Stimulated activated CD4-positive, alpha-beta T cell treated with anti-CD3 and anti-CD28 coated beads, Interleukin-2, amount 100 ng/mL, for 4 hours (primary cell): ENCODE data around the gene NEB.

ENCODE experiments used
- DNase-seq: peaks from one replicate; pipeline ENCODE4 v3.0.0-alpha.2; 2020; ENCODE audit warnings: low read depth

The NEB gene

GRCh38 chr2:151695778-151696177, 38.5 kb downstream of the NEB start:
- DNase-seq, result no peak

- no peak for DNase-seq
Measured at GRCh38 chr2:151691631-151692030, 42.6 kb downstream of the NEB start.

- no peak for DNase-seq
Measured at GRCh38 chr2:151688719-151689118, 45.6 kb downstream of the NEB start.

DNA sequence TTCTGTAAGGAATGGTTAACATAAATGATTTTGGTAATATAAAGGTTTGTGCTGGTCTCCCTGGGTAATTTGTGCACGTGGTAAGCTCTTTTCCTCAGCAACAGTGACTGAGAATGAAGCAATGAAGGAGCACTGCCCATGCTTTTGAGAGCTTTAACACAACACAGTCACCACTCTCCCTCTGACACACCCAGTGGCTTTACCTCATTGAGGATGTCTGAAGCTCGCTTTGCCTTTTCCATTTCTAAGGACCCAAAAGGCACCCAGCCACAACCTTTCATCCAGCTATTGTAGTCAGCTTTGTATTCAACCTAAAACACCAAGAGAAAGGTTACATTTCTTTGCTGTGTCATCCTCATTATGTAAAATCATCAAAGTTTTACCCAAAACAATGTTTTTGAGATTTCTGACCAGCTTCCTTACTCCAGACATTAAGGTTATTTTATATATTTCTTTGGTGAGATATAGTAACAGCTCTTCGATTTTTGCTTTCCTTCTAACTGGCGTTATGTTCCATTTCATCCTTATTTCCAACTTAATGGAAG, 51.7 kb downstream of the NEB start:
- DNase-seq, result no peak

- no peak for DNase-seq
Measured at GRCh38 chr2:151681051-151681450, 53.2 kb downstream of the NEB start.

DNA sequence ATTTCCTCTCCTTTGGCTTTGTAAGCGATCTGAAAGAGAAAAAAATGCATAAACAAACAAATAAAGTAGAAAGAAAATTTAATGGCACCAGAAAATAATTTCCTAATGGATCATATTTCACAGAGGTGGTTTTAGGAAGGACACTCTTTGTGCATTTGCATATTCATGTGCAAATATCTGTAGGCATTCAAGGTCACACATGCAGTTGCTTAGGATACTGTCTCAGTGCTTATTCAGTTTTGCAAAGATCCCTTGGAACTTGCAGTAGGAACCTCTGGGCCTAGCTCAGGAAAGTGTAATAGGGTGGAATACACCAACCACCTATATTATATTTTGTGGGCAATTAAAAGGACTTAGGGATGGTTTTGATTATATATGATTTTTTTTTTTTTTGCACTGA, 54.3 kb downstream of the NEB start:
- DNase-seq, result no peak

- DNase-seq, result no peak
Measured at GRCh38 chr2:151678849-151679248, 55.4 kb downstream of the NEB start.

DNA sequence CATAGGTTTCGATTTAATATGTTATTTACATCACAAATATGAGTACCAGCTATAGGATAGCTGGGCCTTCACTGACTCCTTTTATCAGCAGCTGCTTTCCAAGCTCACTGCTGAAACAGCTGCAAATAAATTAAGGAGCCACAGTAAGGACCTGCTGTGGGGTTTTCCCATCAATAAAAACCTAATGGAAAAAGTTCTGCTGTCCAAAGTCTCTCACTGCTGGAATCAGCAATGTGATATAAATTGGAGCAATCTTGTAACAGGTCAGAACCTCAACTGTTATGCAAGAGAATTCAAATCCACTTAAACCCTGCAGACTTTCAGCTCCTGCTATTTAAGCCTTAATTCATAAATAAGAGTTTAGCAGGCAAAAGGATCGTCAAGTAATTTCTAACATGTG, 61.3 kb downstream of the NEB start:
- no peak for DNase-seq

DNA sequence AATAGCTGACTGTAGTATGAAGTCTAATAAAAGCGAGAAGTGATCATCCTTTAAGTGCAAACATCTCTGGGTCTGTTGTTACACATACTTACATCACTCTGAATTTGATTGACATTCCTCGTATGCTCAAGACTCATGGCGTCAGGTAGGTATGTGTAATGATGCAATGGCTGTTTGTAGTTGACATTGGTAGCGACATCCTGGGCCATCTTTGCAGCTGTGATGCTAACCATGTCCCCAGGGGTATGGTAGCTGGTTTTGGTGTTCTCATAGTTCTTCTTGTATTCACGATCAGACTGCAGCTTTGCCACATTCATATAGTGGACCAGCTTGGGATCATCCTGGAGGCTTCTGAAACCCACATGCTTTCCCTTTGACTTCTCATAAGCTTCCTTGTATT, 62.0 kb downstream of the NEB start:
- DNase-seq, result no peak

- no peak for DNase-seq
Measured at GRCh38 chr2:151670846-151671597, 63.3 kb downstream of the NEB start.

GRCh38 chr2:151670346-151670745, 63.9 kb downstream of the NEB start:
- DNase-seq, result no peak

DNA sequence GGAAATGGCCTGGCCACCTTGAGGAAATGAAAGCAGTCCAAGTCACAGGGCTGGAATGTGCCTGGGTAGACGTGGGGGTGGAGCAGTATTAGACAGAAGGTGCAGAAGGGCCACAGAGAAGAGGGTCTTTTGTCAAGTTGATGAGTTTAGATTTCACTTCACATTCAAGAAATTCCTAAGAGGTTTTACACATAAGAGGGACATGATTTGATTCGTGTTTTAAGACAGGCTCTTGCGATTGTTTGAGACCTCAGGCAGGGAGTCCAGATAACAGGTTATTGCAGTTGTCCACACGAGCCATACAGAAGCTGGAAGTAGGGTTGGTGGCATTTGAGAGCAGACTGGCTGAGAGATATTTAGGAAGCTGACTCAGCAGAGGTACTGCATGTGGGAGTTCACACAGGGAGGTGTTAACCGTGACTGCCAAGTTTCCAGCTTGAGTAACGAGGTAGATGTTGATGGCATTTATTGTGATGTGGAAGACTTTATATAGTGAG, 64.6 kb downstream of the NEB start:
- DNase-seq, result peak; percentile 0

DNA sequence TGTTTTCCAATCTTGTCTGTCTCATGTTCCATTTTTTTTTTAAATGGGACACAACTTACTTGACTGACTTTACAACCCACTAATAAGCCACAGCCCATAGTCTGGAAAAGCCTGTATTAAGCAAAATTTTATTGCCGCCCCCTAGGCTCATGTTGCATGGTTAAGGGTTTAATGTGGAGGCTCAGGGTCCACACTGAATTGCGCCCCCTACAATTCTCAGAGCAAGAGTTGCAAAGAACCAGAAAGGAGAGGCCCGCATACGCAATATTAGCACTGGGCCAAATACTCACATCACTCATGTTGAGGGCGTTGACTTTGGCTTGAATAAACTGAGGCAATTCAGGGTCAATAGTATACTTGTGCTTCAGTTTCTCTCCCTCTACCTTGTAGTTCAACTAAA, 65.5 kb downstream of the NEB start:
- no peak for DNase-seq

DNA sequence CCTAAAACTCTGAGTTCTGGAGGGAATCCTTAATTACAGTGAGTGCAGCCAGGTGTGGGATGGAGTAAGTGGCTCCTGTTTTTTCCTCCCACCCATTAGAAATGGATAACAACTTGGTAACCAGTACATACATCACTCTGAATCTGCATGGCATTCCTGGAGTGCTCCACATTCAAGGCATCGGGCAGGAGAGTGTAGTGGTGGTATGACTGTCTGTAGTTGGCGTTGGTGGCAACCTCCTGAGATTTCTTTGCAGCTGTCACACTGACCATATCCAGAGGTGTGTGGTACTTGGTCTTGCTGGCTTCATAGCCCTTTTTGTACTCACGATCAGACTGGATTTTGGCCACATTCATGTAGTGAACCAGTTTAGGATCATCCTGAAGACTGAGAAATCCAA, 68.3 kb downstream of the NEB start:
- no peak for DNase-seq

DNA sequence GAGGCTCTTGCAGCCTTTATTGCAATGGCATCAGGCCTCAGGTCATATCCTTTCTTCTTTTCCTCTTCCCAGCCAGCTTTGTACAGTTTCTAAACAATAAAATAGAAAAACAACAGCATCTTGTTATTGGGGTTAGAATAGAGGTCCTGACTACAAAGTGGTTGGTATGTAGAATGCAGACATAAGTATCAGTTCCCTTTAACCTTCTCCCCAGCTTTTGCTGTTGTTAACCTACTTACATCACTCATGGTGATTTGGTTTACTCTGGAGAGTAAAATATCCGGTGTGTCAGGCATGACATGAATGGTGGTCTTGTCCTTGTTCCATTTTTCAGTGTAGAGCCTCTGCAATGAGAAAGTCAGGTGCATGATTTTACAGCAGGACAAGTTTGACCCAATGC, 69.8 kb downstream of the NEB start:
- DNase-seq, result no peak

- no peak for DNase-seq
Measured at GRCh38 chr2:151661625-151662024, 72.7 kb downstream of the NEB start.

DNA sequence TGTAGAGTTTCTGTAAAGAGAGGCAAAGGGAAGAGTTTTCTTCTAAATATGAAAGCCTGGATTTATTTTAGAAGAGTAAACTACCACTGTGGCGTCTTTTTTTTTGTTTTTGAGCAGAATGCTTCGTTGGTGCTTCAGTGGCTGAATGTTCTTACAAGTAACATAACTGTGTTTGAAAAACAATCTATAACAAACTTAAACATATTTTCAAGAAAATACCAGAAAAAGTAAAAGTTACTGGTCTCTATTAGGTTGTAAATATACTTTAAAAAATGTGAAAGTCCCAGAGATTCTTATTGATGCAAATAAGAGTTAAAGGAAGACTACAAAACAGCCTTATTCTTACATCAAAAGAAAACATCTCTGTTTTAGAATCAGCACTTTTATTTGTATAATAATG, 76.2 kb downstream of the NEB start:
- no peak for DNase-seq

- DNase-seq, result no peak
Measured at GRCh38 chr2:151657667-151658076, 76.6 kb downstream of the NEB start.

DNA sequence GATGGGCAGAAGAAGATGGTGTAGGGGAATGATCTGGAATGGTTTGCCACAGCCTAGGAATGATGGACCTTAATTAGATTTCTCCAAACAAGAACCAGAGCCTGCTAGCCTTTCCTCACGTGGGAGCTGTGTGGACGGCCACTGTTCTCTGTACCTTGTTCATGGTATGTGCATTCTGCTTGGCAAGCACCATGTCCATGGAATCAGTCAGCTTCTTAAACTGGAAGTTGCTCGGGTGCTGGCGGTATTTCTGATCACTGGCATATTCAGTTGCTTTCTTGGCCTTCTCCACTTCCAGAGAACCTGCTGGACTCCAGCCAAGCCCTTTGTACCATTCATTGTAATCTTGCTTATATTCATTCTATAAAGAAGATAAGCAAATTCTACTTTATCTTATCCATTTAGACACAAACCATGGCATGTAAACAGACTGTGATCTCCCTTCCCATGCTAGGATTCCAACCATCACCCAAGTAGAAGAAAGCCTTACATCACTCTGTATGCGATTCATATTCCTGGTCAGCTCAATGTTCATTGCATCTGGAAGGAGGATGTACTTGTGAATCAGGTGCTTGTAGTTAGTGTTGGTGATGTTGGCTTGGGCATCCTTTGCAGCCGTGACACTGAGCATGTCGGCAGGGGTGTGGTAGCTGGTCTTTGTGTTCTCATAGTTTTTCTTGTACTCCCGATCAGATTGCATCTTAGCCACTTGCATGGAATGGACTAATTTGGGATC, 78.4 kb downstream of the NEB start:
- DNase-seq, result no peak

- no peak for DNase-seq
Measured at GRCh38 chr2:151654891-151655290, 79.4 kb downstream of the NEB start.

DNA sequence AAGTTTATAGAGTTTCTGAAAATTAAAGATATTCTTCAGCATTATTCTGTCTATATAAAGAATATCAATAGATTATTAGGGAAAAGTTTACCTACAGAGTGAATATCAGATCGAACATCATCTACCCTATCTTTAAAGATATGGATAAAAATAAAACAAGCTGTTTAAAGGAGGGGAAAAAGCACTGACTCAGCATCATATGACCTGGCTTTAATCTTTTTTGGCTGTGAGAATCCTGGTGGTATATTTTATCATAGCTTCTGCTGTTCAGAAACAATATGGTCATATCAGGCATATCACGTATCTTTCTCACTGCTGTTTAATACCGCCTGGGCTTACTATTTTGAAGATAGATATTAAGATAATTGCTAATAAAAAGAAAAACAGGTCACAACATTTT, 80.2 kb downstream of the NEB start:
- no peak for DNase-seq

- no peak for DNase-seq
Measured at GRCh38 chr2:151651274-151651673, 83.0 kb downstream of the NEB start.

GRCh38 chr2:151650456-151650855, 83.8 kb downstream of the NEB start:
- no peak for DNase-seq
